A549 (cell line): ENCODE measurements around the gene ETV3L. TPM values are rescaled to one million over a fixed set of nuclear protein-coding genes. Genes with fewer than 3 reads are reported as not detected.

Source experiments
- ATAC-seq, 2 experiments: fragments of 200-7000 bp in 1 of 2; fragments of >200 bp in 1 of 2; cut with Nextera tagmentation in 1 of 2; cut with Tn5 transposase in 1 of 2; 3 replicates each; pipeline versions ENCODE4 v1.8.0 to v1.9.1; 2018 to 2020; ENCODE audit warnings: mild to moderate bottlenecking in 1 of 2, moderate library complexity in 1 of 2
- CTCF ChIA-PET: fragments of 300-600 bp; sonication (Branson Sonifier 250); formaldehyde crosslinking; extraction: SDS; loops from one replicate; lab custom pipeline; 2021; ENCODE audit warnings: antibody characterized with exemption, inconsistent platforms; lab: Yijun Ruan, JAX
- POLR2A ChIA-PET: fragments of 350-600 bp; formaldehyde crosslinking; extraction: SDS; loops from one replicate; lab custom pipeline; 2021; ENCODE audit warnings: antibody characterized with exemption, inconsistent platforms; lab: Yijun Ruan, JAX
- DNase-seq, 2 experiments: peaks; one replicate each; pipeline versions ENCODE4 v3.0.0 to v3.0.0-alpha.2; 2011 to 2016; ENCODE audit warnings: low read depth in 1 of 2, low spot score in 1 of 2
- FAIRE-seq: peaks from 2 replicates; lab custom pipeline; 2011; peaks lifted over from hg19 to GRCh38; lab: Jason Lieb, UNC
- H3K27ac ChIP-seq, 2 experiments: fragments of >200 bp; sonication (Bioruptor Twin); formaldehyde crosslinking; 3 replicates each; pipeline ENCODE4 v1.5.1; 2016 to 2017
- H3K4me1 ChIP-seq: fragments of >200 bp; sonication (Bioruptor Twin); formaldehyde crosslinking; 3 replicates; pipeline ENCODE4 v1.6.1; 2016
- H3K4me2 ChIP-seq: fragments of >200 bp; sonication (Bioruptor Twin); formaldehyde crosslinking; 3 replicates; pipeline ENCODE4 v1.6.1; 2016
- H3K4me3 ChIP-seq: fragments of >200 bp; sonication (Bioruptor Twin); formaldehyde crosslinking; 3 replicates; pipeline ENCODE4 v1.5.1; 2016
- H3K9me3 ChIP-seq: fragments of >200 bp; sonication (Bioruptor Twin); formaldehyde crosslinking; 3 replicates; pipeline ENCODE4 v1.6.1; 2016
- CBX2 ChIP-seq: fragments of 200-600 bp; sonication (generic); IDR thresholded peaks from 2 replicates; pipeline ENCODE4 v1.6.1; 2016; ENCODE audit warnings: low read depth, mild to moderate bottlenecking, borderline replicate concordance
- CBX8 ChIP-seq: fragments of 200-600 bp; sonication (generic); IDR thresholded peaks from 2 replicates; pipeline ENCODE4 v1.6.1; 2016
- CEBPB ChIP-seq, 2 experiments: fragments of >200 bp in 1 of 2; sonication (Bioruptor Twin) in 1 of 2; formaldehyde crosslinking in 1 of 2; IDR thresholded peaks; 2 replicates each; pipeline ENCODE4 v1.6.1; 2012 to 2016
- CTCF ChIP-seq: fragments of >200 bp; sonication (Bioruptor Twin); formaldehyde crosslinking; IDR thresholded peaks from 3 replicates; pipeline ENCODE4 v1.5.1; 2016
- E2F6 ChIP-seq: IDR thresholded peaks from 2 replicates; pipeline ENCODE4 v1.6.1; 2012; ENCODE audit warnings: low read depth, borderline replicate concordance
- EHMT2 ChIP-seq: fragments of 200-600 bp; sonication (generic); IDR thresholded peaks from 2 replicates; pipeline ENCODE4 v1.6.1; 2016; ENCODE audit warnings: antibody characterized with exemption, low read depth, mild to moderate bottlenecking, moderate library complexity
- EP300 ChIP-seq, 2 experiments: fragments of >200 bp; sonication (Bioruptor Twin); formaldehyde crosslinking; IDR thresholded peaks; 2 replicates in 1 of 2; 3 replicates in 1 of 2; pipeline ENCODE4 v1.6.1; 2016 to 2017
- HOXA7 ChIP-seq: fragments of 250-450 bp; sonication (Bioruptor Pico); IDR thresholded peaks from 2 replicates; pipeline ENCODE4 v1.5.0; 2020; ENCODE audit warnings: mild to moderate bottlenecking, moderate library complexity
- MAX ChIP-seq: IDR thresholded peaks from 2 replicates; pipeline ENCODE4 v1.6.1; 2012
- MAZ ChIP-seq: fragments of 150-350 bp; IDR thresholded peaks from 2 replicates; pipeline ENCODE4 v1.6.1; 2014; ENCODE audit warnings: antibody characterized with exemption, low read depth, low read length, borderline replicate concordance
- NFE2L2 ChIP-seq: fragments of 150-350 bp; conservative IDR thresholded peaks from 2 replicates; pipeline ENCODE4 v1.6.1; 2014; ENCODE audit warnings: low read length
- PBX3 ChIP-seq: IDR thresholded peaks from 2 replicates; pipeline ENCODE4 v1.6.1; 2012
- PHF8 ChIP-seq: fragments of 200-600 bp; sonication (generic); IDR thresholded peaks from 2 replicates; pipeline ENCODE4 v1.6.1; 2016; ENCODE audit warnings: low read depth, mild to moderate bottlenecking, antibody characterized with exemption, moderate library complexity, borderline replicate concordance
- TP53 ChIP-seq: fragments of 250-450 bp; sonication (Bioruptor Pico); IDR thresholded peaks from 2 replicates; pipeline ENCODE4 v1.5.0; 2021; ENCODE audit warnings: mild to moderate bottlenecking, moderate library complexity
- USF2 ChIP-seq: fragments of 450-650 bp; IDR thresholded peaks from 2 replicates; pipeline ENCODE4 v1.6.1; 2014; ENCODE audit warnings: antibody characterized with exemption
- ZC3H11A ChIP-seq: fragments of 450-650 bp; IDR thresholded peaks from 2 replicates; pipeline ENCODE4 v1.6.1; 2014; ENCODE audit warnings: antibody characterized with exemption, mild to moderate bottlenecking
- ZNF302 ChIP-seq: fragments of 250-450 bp; sonication (Bioruptor Pico); IDR thresholded peaks from 2 replicates; pipeline ENCODE4 v1.9.0; 2021; ENCODE audit warnings: inconsistent platforms, mild to moderate bottlenecking, moderate library complexity
- ZSCAN20 ChIP-seq: fragments of 250-450 bp; sonication (Bioruptor Pico); IDR thresholded peaks from 2 replicates; pipeline ENCODE4 v1.8.0; 2022; ENCODE audit warnings: mild to moderate bottlenecking, moderate library complexity
- WGBS: methylation state at CpG from one replicate; pipeline ENCODE4 v1.1.6; 2017; ENCODE audit errors: missing lambda C conversion rate; 5-methylcytosine and 5-hydroxymethylcytosine counted together
- polyA plus RNA-seq, 4 experiments: library from polyadenylated mRNA; depleted of rRNA in 3 of 4; stranded (reverse); fragments of >200 nt; fragmentation: RNase III in 1 of 4; extraction: RNeasy Plus Mini Kit Qiagen cat#74134 plus additional on column Dnase treatment in 1 of 4; gene quantifications; 2 replicates in 3 of 4; 3 replicates in 1 of 4; pipeline ENCODE4 v1.2.3, GENCODE V29; 2011 to 2017

Gene ETV3L
- polyA plus RNA-seq, 2 of the 4 experiments (the other 2 are of a cell fraction) = not detected

GRCh38 chr1:157085421-157085820 is 14.2 kb downstream of the ETV3L start:
- TF ChIP-seq EHMT2 = no peak
- DNase-seq = no peak
- ChIA-PET POLR2A (no interaction called here), CTCF (interaction anchor here (0.7 to 6.9 kb wide), 3 partner anchors 12 to 68 kb away, joined by 5 to 437 read pairs (median 104); partner anchors contain the start of gene ETV3L)
- H3K4me2 ChIP-seq = no peak overlapping the region
- no peak overlapping the region for H3K27ac ChIP-seq
- 62% methylated on average over 5 of the region's 5 CpGs for WGBS
- H3K4me1 ChIP-seq = no peaks in the 10 kb centered on the region
- H3K4me3 ChIP-seq = no peak overlapping the region
- no peaks in the 10 kb centered on the region for H3K9me3 ChIP-seq
- ATAC-seq = no peak
- no peak for FAIRE-seq

- no peak overlapping the region for H3K4me2 ChIP-seq
- H3K4me3 ChIP-seq = no peak overlapping the region
- POLR2A ChIA-PET = no interaction called here
- WGBS = 53% methylated on average over 5 of the region's 5 CpGs
- H3K4me1 ChIP-seq = no peaks in the 10 kb centered on the region
- CTCF ChIA-PET = interaction anchor here (0.7 to 3.1 kb wide), 2 partner anchors 11 to 71 kb away, joined by 5 to 18 read pairs; no protein-coding TSS in a partner anchor
- no peak overlapping the region for H3K27ac ChIP-seq
- TF ChIP-seq TP53 (CRISPR knock-in tag) = no peak
- no peak for TF ChIP-seq USF2
- no peak for TF ChIP-seq ZNF302
- no peak for TF ChIP-seq EP300 (IDR thresholded peaks at IDR 0.05)
- TF ChIP-seq PHF8 = no peak
- TF ChIP-seq CBX8 = no peak
- no peak for TF ChIP-seq ZSCAN20 (CRISPR knock-in tag)
- TF ChIP-seq CEBPB (IDR thresholded peaks at IDR 0.05) = no peak
- DNase-seq (no peak), ATAC-seq (no peak), FAIRE-seq (no peak)
- no peaks in the 10 kb centered on the region for H3K9me3 ChIP-seq
Measured at GRCh38 chr1:157084720-157085119, 14.9 kb downstream of the ETV3L start.

- Histone ChIP-seq H3K4me2 (no peak overlapping the region), H3K27ac (no peak overlapping the region), H3K4me3 (no peak overlapping the region), H3K4me1 (no peaks in the 10 kb centered on the region), H3K9me3 (no peaks in the 10 kb centered on the region)
- WGBS = 55% methylated on average over 5 of the region's 5 CpGs
- DNase-seq (no peak), FAIRE-seq (no peak), ATAC-seq (no peak)
- no peak for TF ChIP-seq E2F6
- TF ChIP-seq HOXA7 = no peak
- TF ChIP-seq MAX = no peak
- TF ChIP-seq ZC3H11A = no peak
- no peak for TF ChIP-seq CBX2
- no peak for TF ChIP-seq NFE2L2
- TF ChIP-seq CTCF = no peak
- TF ChIP-seq PBX3 = no peak
- no peak for TF ChIP-seq MAZ
- POLR2A ChIA-PET = no interaction called here
- CTCF ChIA-PET = interaction anchor here (1.8 to 4.6 kb wide), 3 partner anchors 9 to 75 kb away, joined by 6 to 44 read pairs (median 7); no protein-coding TSS in a partner anchor
Measured at GRCh38 chr1:157081707-157082106, 17.9 kb downstream of the ETV3L start.
